Measurements from ENCODE around the gene RNF44. TPM values are rescaled to one million over a fixed set of nuclear protein-coding genes. Genes with fewer than 3 reads are reported as not detected.

Gene RNF44
- total RNA-seq, 5 donors from 2014 or later (not counting 1 experiment from before 2014, with no cell fraction given), result 250 to 319 (median 294) TPM

DNA sequence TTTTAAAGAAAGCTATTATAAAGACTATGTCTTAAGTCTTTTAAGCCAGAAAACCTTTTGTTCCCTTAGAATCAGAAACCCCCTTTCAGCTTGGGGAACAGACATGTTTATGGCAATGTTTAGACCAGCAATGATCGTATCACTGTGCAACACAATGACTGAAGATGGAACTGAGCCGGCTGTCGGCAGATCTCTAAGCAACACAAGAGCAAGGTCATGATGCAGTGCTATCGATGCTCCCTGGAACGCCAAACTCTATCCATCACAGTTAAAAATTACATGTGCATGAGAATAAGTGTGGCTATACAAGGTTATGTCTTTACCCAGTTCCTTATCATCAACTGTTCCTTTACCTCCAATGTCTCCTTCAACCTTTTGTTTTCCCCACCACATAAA lies 1.8 kb upstream of the RNF44 start:
- peaks cover 0 to 8% of the 10 kb centered on the region in 2 donors for H3K36me3 ChIP-seq (ENCODE audit: control insufficient read depth in 2 of 2, extremely low read depth in 1 of 2, insufficient read depth in 1 of 2, low read length in 1 of 2)
- Mint-ChIP-seq H3K27ac (peak overlapping the region; percentile 99 to 100), H3K4me3 (peak overlapping the region in 1 of 3 donors; percentile 91), H3K9me3 (no peaks in the 10 kb centered on the region), H3K4me1 (peaks cover 63 to 70% (median 64%) of the 10 kb centered on the region in 3 donors), H3K27me3 (no peaks in the 10 kb centered on the region), H3K36me3 (peaks cover 6% of the 10 kb centered on the region)
- no peaks in the 10 kb centered on the region for H3K27me3 ChIP-seq (replicated peaks in 1 of 2; ENCODE audit: control insufficient read depth in 2 of 2, extremely low read depth in 1 of 2, insufficient read depth in 2 of 2, low read length in 1 of 2)
- H3K4me1 ChIP-seq (ENCODE audit: control insufficient read depth in 1 of 2, extremely low read depth in 1 of 2, insufficient read depth in 2 of 2, low read length in 2 of 2), result peaks cover 34 to 71% of the 10 kb centered on the region in 2 experiments
- H3K27ac ChIP-seq (ENCODE audit: low read length), result peak overlapping the region; percentile 81
- ChIA-PET CTCF (interaction anchor here in 1 of 2 donors (1.6 to 3.0 kb wide), 3 partner anchors 34 to 91 kb away, joined by 3 to 19 read pairs (median 7); partner anchors contain the start of gene FAF2), POLR2A (interaction anchor here in 1 of 2 donors (0.6 kb wide), 1 partner anchor 29 kb away, joined by 3 read pairs; no protein-coding TSS in a partner anchor)
- ATAC-seq (replicated peaks in 1 of 4) (no peak), DNase-seq (no peak)
- WGBS (ENCODE audit: insufficient coverage), result 100% methylated on average over 1 of the region's 5 CpGs
- H3K4me3 ChIP-seq (ENCODE audit: control insufficient read depth in 1 of 2, extremely low read depth in 1 of 2, low read length in 1 of 2), result no peak overlapping the region
- no peaks in the 10 kb centered on the region for H3K9me3 ChIP-seq

DNA sequence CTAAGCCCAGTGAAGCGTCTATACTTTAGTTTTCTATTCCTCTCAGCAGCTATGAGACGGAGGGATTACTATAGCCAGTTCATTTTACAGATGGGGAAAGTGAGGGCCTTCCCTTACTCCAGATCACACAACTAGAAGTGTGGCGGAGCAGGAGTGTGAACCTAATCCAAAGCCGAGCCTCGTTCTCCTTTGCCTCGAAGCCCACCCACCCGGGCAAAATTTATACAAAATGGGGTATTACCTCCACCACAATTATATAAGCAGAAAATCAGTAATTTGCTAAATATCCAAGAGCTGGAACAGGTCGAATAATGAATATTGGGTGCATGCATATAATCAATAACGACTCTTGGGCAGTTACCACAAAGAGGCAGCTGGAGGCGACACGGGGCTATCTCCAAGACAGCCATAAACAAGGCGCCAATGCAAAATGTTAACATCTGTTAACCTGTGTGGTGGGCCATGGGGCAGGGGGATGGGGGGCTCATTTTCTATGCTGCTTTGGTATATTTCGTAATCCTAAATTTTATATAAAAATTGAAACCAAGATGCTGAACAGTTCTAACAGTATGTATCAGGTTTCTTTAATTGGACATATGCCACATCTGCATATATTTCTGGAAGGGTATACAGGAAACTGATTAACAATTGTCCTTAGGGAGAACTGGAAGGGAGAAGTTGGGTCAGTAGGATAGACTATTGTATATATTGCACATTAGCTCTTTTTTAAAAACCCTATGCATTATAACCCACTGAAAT lies 1.2 kb upstream of the RNF44 start:
- Mint-ChIP-seq H3K9me3 (no peaks in the 10 kb centered on the region), H3K36me3 (peaks cover 12% of the 10 kb centered on the region), H3K27me3 (no peaks in the 10 kb centered on the region), H3K4me3 (peak overlapping the region; percentile 97 to 99 (median 98)), H3K27ac (peak overlapping the region; percentile 99 to 100), H3K4me1 (peaks cover 66 to 76% (median 66%) of the 10 kb centered on the region in 3 donors)
- WGBS (ENCODE audit: insufficient coverage), result 75% methylated on average over 2 of the region's 13 CpGs
- CTCF ChIA-PET, result interaction anchor here in 1 of 2 donors (0.5 to 3.0 kb wide), 7 partner anchors 8 to 187 kb away, joined by 3 to 19 read pairs (median 4); partner anchors contain the start of gene FAF2
- DNase-seq, result no peak
- Histone ChIP-seq H3K27ac (ENCODE audit: low read length) (peak overlapping the region; percentile 81), H3K4me3 (ENCODE audit: control insufficient read depth in 1 of 2, extremely low read depth in 1 of 2, low read length in 1 of 2) (peak overlapping the region; percentile 21 to 52), H3K36me3 (ENCODE audit: control insufficient read depth in 2 of 2, extremely low read depth in 1 of 2, insufficient read depth in 1 of 2, low read length in 1 of 2) (peaks cover 0 to 8% of the 10 kb centered on the region in 2 donors), H3K27me3 (replicated peaks in 1 of 2; ENCODE audit: control insufficient read depth in 2 of 2, extremely low read depth in 1 of 2, insufficient read depth in 2 of 2, low read length in 1 of 2) (no peaks in the 10 kb centered on the region), H3K9me3 (no peaks in the 10 kb centered on the region), H3K4me1 (ENCODE audit: control insufficient read depth in 1 of 2, extremely low read depth in 1 of 2, insufficient read depth in 2 of 2, low read length in 2 of 2) (peaks cover 38 to 71% of the 10 kb centered on the region in 2 experiments)
- POLR2A ChIA-PET, result interaction anchor here (0.5 to 2.6 kb wide), 5 partner anchors 9 to 425 kb away, joined by 3 to 9 read pairs (median 3); no protein-coding TSS in a partner anchor
- no peak for ATAC-seq (replicated peaks in 1 of 4)

DNA sequence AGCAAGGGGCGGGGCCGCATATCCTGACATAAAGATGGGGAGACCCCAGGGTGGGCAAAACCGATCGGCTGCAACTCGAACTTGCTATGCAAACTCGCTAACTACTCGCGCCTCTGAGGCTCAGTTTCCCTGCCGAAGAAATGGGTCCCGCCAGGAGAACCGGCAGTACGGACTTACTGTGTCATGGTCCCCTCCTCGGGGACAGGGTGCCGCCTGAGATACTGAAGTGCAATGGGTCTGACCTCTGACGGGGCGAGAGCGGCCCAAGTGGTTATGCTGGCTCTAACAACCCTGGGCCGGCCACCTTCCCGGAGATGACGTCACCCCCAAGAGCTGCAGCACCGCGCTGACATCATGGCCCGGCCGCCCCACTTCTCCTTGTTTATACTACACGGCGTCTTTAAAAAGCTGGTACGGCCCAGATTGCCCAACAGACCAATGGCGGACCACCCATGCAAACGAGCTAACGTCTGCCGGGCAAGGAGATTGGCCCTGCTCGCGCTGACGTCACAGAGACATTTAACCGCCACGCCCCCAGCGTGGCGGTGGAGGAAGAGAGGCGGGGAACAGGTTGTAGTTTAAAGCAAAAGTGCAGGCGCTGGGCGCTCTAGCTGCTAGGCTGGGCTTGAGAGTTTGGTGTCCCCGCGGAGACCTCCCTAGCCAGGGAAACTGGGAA lies 490 bp upstream of the RNF44 start:
- Histone ChIP-seq H3K27me3 (replicated peaks in 1 of 2; ENCODE audit: control insufficient read depth in 2 of 2, extremely low read depth in 1 of 2, insufficient read depth in 2 of 2, low read length in 1 of 2) (no peaks in the 10 kb centered on the region), H3K36me3 (ENCODE audit: control insufficient read depth in 2 of 2, extremely low read depth in 1 of 2, insufficient read depth in 1 of 2, low read length in 1 of 2) (peaks cover 0 to 8% of the 10 kb centered on the region in 2 donors), H3K4me3 (ENCODE audit: control insufficient read depth in 1 of 2, extremely low read depth in 1 of 2, low read length in 1 of 2) (peak overlapping the region; percentile 78 to 98), H3K9me3 (no peaks in the 10 kb centered on the region), H3K4me1 (ENCODE audit: control insufficient read depth in 1 of 2, extremely low read depth in 1 of 2, insufficient read depth in 2 of 2, low read length in 2 of 2) (peaks cover 44 to 77% of the 10 kb centered on the region in 2 experiments), H3K27ac (ENCODE audit: low read length) (peak overlapping the region; percentile 99)
- Mint-ChIP-seq H3K9me3 (no peaks in the 10 kb centered on the region), H3K4me1 (peaks cover 72 to 83% (median 73%) of the 10 kb centered on the region in 3 donors), H3K27me3 (no peaks in the 10 kb centered on the region), H3K27ac (peak overlapping the region; percentile 99 to 100), H3K4me3 (peak overlapping the region; percentile 97 to 99 (median 98)), H3K36me3 (peaks cover 14% of the 10 kb centered on the region)
- CTCF ChIA-PET, result interaction anchor here (0.5 to 3.0 kb wide), 8 partner anchors 8 to 186 kb away, joined by 3 to 19 read pairs (median 4); partner anchors contain the start of gene FAF2 (in 1 of the 2)
- POLR2A ChIA-PET, result interaction anchor here (0.5 to 2.6 kb wide), 7 partner anchors 9 to 425 kb away, joined by 3 to 9 read pairs (median 3); partner anchors contain the start of gene FAF2 (in 1 of the 2)
- peak; percentile 68 to 78 (median 70) for ATAC-seq (replicated peaks in 1 of 4)
- WGBS (ENCODE audit: insufficient coverage), result under 1% methylated on average over 39 of the region's 43 CpGs
- DNase-seq, result peak; percentile 87 to 99 (median 98)

DNA sequence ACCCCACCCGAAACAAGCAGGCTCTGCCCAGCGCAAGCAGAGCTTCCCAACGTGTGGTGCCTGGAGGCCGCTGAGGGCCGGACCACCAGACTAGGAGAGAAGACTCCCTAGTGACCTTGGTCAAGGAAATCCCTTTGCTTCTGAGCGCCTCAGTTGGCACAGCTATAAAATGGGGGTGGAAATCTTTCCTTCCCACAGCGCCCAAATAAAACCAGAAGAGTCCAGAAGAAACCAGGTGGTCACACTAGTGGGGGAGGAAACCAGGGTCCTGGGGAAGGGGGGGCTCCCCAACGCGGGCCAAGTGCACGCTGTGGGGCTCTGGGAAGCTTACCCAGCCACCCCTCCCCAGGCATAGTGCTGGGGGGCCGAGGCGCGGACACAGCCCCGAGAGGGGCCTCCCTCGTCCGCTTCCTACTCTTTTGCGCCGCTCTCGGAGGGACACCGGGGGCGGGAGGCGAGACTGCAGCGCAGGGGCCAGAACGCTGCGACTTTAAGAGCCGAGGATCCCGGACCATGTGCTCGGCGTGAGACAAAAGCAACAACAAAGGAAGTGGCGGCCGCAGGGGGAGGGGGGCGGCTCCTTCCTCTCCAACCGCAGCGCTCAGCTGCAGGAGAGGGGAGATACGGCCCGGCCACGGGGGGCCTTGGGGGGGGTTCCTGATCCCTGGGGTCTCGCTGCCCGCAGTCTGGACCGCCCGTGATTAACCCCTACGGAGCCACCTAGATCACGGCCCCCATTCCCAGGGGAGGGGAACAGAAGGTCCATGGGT lies 885 bp downstream of the RNF44 start:
- 0% methylated on average over 22 of the region's 43 CpGs for WGBS (ENCODE audit: insufficient coverage)
- Mint-ChIP-seq H3K27ac (peak overlapping the region; percentile 98 to 100), H3K4me3 (peak overlapping the region; percentile 97 to 99 (median 98)), H3K9me3 (no peaks in the 10 kb centered on the region), H3K36me3 (peaks cover 16% of the 10 kb centered on the region), H3K4me1 (peaks cover 67 to 75% (median 67%) of the 10 kb centered on the region in 3 donors), H3K27me3 (no peaks in the 10 kb centered on the region)
- CTCF ChIA-PET, result interaction anchor here (0.7 to 3.0 kb wide), 6 partner anchors 8 to 791 kb away, joined by 3 to 19 read pairs (median 4); partner anchors contain the start of gene FAF2 (in 1 of the 2)
- Histone ChIP-seq H3K9me3 (no peaks in the 10 kb centered on the region), H3K36me3 (ENCODE audit: control insufficient read depth in 2 of 2, extremely low read depth in 1 of 2, insufficient read depth in 1 of 2, low read length in 1 of 2) (peaks cover 4 to 17% of the 10 kb centered on the region in 2 donors), H3K4me1 (ENCODE audit: control insufficient read depth in 1 of 2, extremely low read depth in 1 of 2, insufficient read depth in 2 of 2, low read length in 2 of 2) (peaks cover 49 to 77% of the 10 kb centered on the region in 2 experiments), H3K27me3 (replicated peaks in 1 of 2; ENCODE audit: control insufficient read depth in 2 of 2, extremely low read depth in 1 of 2, insufficient read depth in 2 of 2, low read length in 1 of 2) (no peaks in the 10 kb centered on the region), H3K27ac (ENCODE audit: low read length) (peak overlapping the region; percentile 82), H3K4me3 (ENCODE audit: control insufficient read depth in 1 of 2, extremely low read depth in 1 of 2, low read length in 1 of 2) (peak overlapping the region; percentile 93 to 98)
- peak; percentile 21 to 41 (median 34) for ATAC-seq (replicated peaks in 1 of 4)
- POLR2A ChIA-PET, result interaction anchor here in 1 of 2 donors (2.6 kb wide), 1 partner anchor 11 kb away, joined by 9 read pairs; no protein-coding TSS in a partner anchor
- DNase-seq, result peak; percentile 71 to 90 (median 82)

DNA sequence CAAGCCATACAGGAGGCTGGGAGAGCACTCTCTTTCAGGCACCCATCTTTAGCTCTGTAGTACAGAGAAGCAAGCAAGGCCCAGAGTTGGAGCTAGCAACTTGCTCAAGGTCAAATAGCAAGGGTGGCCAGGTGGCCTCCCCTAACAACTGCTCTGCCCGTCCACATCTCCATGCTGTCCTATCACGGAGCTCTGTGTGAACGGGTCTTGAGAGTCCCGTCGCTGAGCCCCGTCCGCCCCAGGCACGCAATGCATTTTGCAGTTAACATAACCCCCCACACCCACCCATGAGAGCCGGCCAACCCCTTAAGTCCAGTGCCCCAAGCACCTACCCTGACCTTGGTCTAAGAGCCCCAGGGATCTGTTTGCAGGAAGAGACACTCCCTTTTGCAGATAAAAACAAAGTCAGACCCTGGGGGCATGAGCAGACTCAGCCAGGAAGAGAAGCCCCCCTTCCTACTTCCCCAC lies 1.5 kb downstream of the RNF44 start:
- POLR2A ChIA-PET, result interaction anchor here in 1 of 2 donors (1.7 kb wide), 1 partner anchor 8 kb away, joined by 7 read pairs; no protein-coding TSS in a partner anchor
- 0% methylated on average over 5 of the region's 9 CpGs for WGBS (ENCODE audit: insufficient coverage)
- Mint-ChIP-seq H3K4me1 (peaks cover 66 to 73% (median 67%) of the 10 kb centered on the region in 3 donors), H3K27ac (peak overlapping the region; percentile 98 to 100), H3K36me3 (peaks cover 18% of the 10 kb centered on the region), H3K9me3 (no peaks in the 10 kb centered on the region), H3K4me3 (peak overlapping the region; percentile 97 to 99 (median 98)), H3K27me3 (no peaks in the 10 kb centered on the region)
- H3K27ac ChIP-seq (ENCODE audit: low read length), result peak overlapping the region; percentile 82
- ATAC-seq (replicated peaks in 1 of 4) (no peak), DNase-seq (no peak)
- H3K27me3 ChIP-seq (replicated peaks in 1 of 2; ENCODE audit: control insufficient read depth in 2 of 2, extremely low read depth in 1 of 2, insufficient read depth in 2 of 2, low read length in 1 of 2), result no peaks in the 10 kb centered on the region
- CTCF ChIA-PET, result interaction anchor here in 1 of 2 donors (0.9 to 1.5 kb wide), 3 partner anchors 9 to 125 kb away, joined by 4 to 10 read pairs (median 4); partner anchors contain the start of gene FAF2
- peaks cover 48 to 77% of the 10 kb centered on the region in 2 experiments for H3K4me1 ChIP-seq (ENCODE audit: control insufficient read depth in 1 of 2, extremely low read depth in 1 of 2, insufficient read depth in 2 of 2, low read length in 2 of 2)
- H3K4me3 ChIP-seq (ENCODE audit: control insufficient read depth in 1 of 2, extremely low read depth in 1 of 2, low read length in 1 of 2), result peak overlapping the region; percentile 93 to 98
- H3K36me3 ChIP-seq (ENCODE audit: control insufficient read depth in 2 of 2, extremely low read depth in 1 of 2, insufficient read depth in 1 of 2, low read length in 1 of 2), result peaks cover 8 to 22% of the 10 kb centered on the region in 2 donors
- H3K9me3 ChIP-seq, result no peaks in the 10 kb centered on the region

All from T-cell (primary cell).